ENCODE measurements around the gene REPS2. TPM values are rescaled to one million over a fixed set of nuclear protein-coding genes. Genes with fewer than 3 reads are reported as not detected.

The REPS2 gene
- total and polyA plus RNA-seq, 2 donors: 1.3 to 15.6 TPM

DNA sequence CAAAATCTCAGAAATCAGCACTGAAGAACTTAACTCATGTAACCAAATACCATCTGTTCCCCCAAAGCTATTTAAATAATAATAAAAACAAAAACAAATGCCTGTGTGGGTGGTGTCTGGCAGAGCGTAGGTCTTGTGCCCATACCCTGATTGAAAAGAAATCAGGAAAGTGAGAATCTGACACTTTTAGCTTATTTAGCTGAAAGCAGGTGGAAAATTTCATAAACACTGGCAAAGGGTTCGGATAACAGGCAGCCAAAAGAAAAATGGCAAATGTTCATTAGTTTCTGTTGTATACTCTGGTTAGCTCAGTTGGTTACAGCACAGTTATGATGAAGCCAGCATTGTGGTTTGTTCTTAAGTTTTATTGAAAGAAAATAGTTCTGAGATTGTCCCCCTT, 48.3 kb downstream of the REPS2 start:
- no peak for DNase-seq (ENCODE audit: extremely low spot score)
- Histone ChIP-seq H3K4me1 (ENCODE audit: insufficient read depth) (no peaks in the 10 kb centered on the region), H3K36me3 (ENCODE audit: insufficient read depth) (no peaks in the 10 kb centered on the region), H3K4me3 (ENCODE audit: low read depth, low read length) (no peak overlapping the region), H3K27ac (ENCODE audit: low read depth) (no peak overlapping the region)
- 86% methylated on average over 2 of the region's 2 CpGs for WGBS

DNA sequence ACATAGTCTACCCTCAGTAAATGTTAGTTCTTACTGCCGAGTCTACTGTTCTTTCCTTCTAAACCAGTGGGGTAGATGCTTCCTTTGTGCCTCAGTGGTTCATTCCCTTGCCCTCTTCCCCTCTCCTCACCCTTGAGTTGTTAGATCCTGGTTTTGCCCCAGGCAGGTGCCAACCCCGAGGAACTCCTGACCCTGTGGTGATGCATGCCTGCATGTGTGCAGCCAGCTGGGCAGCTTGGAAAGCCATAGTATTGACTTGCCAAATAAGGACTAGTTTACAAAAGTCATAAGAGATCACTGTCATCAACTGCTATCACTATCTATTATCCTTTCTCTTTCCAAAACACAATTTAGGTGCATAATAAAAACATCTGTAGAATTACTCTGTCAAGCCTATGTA, 50.9 kb downstream of the REPS2 start:
- Histone ChIP-seq H3K36me3 (ENCODE audit: insufficient read depth) (no peaks in the 10 kb centered on the region), H3K27ac (ENCODE audit: low read depth) (no peak overlapping the region), H3K4me3 (ENCODE audit: low read depth, low read length) (no peak overlapping the region), H3K4me1 (ENCODE audit: insufficient read depth) (no peaks in the 10 kb centered on the region)
- WGBS: 82% methylated on average over 2 of the region's 2 CpGs
- no peak for DNase-seq (ENCODE audit: extremely low spot score)

DNA sequence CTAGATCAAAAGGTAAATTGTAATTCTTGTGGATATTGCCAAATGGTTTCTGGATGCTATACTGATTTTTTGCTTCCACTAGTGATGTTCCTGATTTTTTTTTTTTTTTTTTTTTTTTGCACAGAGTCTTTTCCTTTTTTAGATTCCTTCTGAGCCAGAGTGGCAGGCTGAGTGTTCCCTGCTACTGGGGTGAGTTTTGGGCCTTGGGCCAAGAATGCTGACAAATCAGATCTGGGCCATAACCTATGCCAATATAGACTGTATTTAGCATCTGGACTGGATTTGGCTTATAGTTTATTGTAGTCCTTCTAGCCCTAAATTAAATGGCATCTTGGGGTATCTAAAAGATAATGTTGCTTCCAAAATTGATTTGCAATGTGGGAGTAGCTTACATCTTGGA, 52.8 kb downstream of the REPS2 start:
- Histone ChIP-seq H3K4me1 (ENCODE audit: insufficient read depth) (no peaks in the 10 kb centered on the region), H3K36me3 (ENCODE audit: insufficient read depth) (no peaks in the 10 kb centered on the region)
- no peak for DNase-seq (ENCODE audit: extremely low spot score)

DNA sequence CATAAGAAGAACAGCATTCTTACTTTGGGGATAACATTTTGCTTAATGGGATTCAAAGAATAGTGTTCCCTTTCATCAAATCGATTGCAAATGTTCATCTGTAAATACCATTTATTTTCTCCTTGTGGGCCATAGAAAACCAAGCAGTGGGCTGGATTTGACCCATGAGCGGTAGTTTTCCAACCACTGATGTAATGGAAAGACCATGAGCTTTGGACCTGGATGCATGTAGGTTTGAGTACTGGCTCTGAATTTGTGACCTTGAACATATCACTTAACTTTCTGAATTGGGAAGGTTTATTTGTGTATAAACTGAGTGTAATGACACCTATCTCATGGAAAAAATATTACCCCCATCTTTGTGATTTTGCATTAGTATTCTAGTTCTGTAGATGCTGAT, 54.3 kb downstream of the REPS2 start:
- 94% methylated on average over 2 of the region's 2 CpGs for WGBS
- no peaks in the 10 kb centered on the region for H3K4me1 ChIP-seq (ENCODE audit: insufficient read depth)
- no peak for DNase-seq (ENCODE audit: extremely low spot score)
- H3K27ac ChIP-seq (ENCODE audit: low read depth): no peak overlapping the region
- no peaks in the 10 kb centered on the region for H3K36me3 ChIP-seq (ENCODE audit: insufficient read depth)
- no peak overlapping the region for H3K4me3 ChIP-seq (ENCODE audit: low read depth, low read length)

More for the DNA sequence above, 52.8 kb downstream of the REPS2 start:
- Histone ChIP-seq H3K27ac (ENCODE audit: low read depth) (no peak overlapping the region), H3K4me3 (ENCODE audit: low read depth, low read length) (no peak overlapping the region)

DNA sequence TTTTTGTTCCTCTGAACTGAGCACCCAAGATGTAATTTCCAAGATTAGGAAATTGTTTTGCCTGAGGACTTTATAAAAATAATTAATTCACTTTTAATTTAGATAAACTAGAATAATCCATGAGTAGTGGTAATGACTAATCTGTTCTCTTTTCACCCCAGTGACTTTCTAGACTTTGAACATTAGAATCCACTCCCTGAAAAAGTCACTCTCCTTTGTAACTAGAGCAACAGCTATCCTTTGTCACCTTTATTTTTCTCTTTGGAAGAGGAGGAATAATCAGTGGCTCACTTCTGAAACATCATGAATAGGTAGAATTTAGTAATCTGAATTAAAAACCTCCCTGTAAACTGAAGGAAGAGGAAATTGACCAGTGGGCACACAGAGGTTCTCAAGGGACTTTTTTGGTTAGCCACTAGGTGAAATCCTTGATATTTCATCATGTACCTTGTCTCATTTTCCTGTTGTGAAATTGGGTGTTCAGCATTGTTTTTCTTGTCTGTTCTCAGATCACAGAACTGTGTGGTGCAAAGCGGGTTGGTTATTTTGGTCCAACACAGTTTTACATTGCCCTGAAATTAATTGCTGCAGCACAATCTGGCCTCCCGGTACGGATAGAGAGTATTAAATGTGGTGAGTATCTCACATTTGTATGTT, 59.4 kb downstream of the REPS2 start:
- no peak for DNase-seq (ENCODE audit: extremely low spot score)
- Histone ChIP-seq H3K36me3 (ENCODE audit: insufficient read depth) (no peaks in the 10 kb centered on the region), H3K27ac (ENCODE audit: low read depth) (no peak overlapping the region), H3K4me3 (ENCODE audit: low read depth, low read length) (no peak overlapping the region), H3K4me1 (ENCODE audit: insufficient read depth) (no peaks in the 10 kb centered on the region)
- 93% methylated on average over 3 of the region's 3 CpGs for WGBS

DNA sequence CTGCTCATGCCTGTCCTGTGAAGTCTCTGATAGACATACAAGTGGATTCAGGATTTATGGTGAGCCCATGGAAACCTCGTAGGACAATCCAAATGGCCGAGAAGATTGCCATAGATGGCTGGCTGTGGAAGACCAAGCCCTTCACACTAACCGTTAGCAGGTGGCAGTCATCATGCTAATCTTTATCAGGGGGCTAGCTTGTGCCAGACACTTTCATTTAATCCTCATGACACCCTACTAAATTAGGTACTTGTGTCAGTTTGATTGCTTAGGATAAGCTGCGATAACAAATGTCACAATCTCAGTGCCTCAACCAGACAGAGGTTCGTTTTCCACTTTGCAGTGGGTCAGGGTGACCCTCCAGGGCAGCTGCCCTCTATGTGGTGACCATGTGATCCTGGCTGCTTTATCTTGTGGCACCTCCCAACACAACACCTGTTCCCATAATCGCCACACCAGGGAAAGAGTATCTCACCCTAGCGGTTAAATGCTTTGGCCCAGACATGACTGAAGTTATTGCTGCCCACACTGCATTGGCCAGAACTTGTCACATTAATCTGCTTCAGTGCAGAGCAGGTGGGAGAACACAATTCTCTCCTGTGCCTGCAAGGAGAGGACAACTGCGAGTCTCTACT, 60.8 kb downstream of the REPS2 start:
- Histone ChIP-seq H3K36me3 (ENCODE audit: insufficient read depth) (no peaks in the 10 kb centered on the region), H3K4me3 (ENCODE audit: low read depth, low read length) (no peak overlapping the region), H3K27ac (ENCODE audit: low read depth) (no peak overlapping the region), H3K4me1 (ENCODE audit: insufficient read depth) (no peaks in the 10 kb centered on the region)
- 82% methylated on average over 8 of the region's 8 CpGs for WGBS
- no peak for DNase-seq (ENCODE audit: extremely low spot score)

DNA sequence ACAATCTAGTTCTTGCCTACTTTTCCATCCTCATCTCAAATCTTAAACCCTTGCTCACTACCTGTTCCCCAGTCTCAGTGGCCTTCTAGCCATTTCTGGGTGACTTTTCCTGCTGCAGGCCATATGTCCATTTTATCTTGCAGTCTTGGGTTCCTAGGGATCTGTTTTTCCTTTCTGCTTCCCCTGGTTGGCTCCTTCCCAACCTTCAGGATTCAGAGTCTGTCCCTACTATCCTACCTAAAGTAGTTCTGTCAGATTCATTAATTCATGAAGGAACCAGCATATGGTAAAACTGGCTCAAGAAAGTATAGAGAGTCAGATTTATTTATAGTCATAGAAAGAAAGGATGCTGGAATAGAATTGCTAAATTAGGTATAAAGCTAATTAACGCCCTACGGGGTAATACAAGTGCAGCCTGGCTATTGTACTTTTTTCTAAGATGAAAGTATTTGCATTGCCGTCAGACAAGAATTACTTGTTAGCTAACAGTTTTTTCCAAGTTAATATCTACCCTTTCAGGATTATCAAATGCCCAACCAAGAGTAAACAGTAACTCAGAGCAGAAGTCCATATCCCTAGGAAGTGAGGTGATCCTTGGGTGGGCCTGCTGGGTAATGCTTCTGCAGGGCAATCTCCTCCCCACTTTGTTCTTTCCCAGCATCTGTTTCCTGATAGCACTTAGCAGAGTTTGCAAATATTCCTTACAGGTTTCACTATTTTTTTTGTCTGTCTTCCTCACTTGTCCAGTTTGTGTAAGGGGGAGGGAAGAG, 63.6 kb downstream of the REPS2 start:
- Histone ChIP-seq H3K36me3 (ENCODE audit: insufficient read depth) (no peaks in the 10 kb centered on the region), H3K4me1 (ENCODE audit: insufficient read depth) (no peaks in the 10 kb centered on the region), H3K4me3 (ENCODE audit: low read depth, low read length) (no peak overlapping the region), H3K27ac (ENCODE audit: low read depth) (no peak overlapping the region)
- DNase-seq (ENCODE audit: extremely low spot score): no peak
- 81% methylated on average over 3 of the region's 3 CpGs for WGBS

DNA sequence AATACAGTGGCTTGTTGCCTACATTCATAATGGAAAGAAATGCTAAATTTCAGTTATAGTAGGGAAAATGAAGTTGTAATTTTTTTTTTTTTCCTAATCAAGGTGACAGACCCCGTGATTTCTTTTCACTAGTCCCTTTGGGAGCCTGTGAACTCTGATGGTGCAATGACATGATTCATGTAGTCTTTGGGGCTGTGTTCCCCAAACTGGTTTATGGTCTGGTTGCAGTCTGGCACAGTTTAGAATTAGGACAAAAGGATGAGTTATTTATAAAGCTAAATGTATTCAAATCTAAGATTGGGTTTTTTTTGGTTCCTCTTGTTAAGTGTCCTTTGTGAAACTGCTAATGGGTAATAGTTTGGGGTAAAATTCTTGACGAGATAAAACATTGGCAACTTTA, 66.0 kb downstream of the REPS2 start:
- no peaks in the 10 kb centered on the region for H3K36me3 ChIP-seq (ENCODE audit: insufficient read depth)
- 85% methylated on average over 2 of the region's 2 CpGs for WGBS
- DNase-seq (ENCODE audit: extremely low spot score): no peak
- H3K4me1 ChIP-seq (ENCODE audit: insufficient read depth): no peaks in the 10 kb centered on the region
- no peak overlapping the region for H3K27ac ChIP-seq (ENCODE audit: low read depth)
- no peak overlapping the region for H3K4me3 ChIP-seq (ENCODE audit: low read depth, low read length)

DNA sequence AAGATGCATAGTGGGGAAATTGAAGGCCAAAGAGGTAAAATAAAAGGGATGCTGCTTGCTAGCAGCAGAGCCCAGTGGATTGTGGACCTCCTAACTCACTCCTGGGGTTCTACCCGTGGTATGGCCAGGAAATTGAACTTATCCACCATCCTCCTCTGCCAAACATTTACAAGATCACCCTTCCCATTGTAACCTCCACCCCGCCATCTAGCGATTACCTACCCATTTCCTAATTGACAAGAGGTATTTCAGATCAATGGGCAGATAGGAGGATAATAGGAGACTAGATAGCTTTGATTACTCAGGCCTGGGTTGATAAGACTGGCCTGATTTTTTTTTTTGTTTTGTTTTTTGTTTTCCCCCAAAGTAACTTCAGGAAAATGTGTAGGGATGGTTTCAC, 67.8 kb downstream of the REPS2 start:
- no peak for DNase-seq (ENCODE audit: extremely low spot score)
- H3K27ac ChIP-seq (ENCODE audit: low read depth): no peak overlapping the region
- no peak overlapping the region for H3K4me3 ChIP-seq (ENCODE audit: low read depth, low read length)
- H3K36me3 ChIP-seq (ENCODE audit: insufficient read depth): no peaks in the 10 kb centered on the region
- WGBS: 80% methylated on average over 3 of the region's 3 CpGs
- no peaks in the 10 kb centered on the region for H3K4me1 ChIP-seq (ENCODE audit: insufficient read depth)

DNA sequence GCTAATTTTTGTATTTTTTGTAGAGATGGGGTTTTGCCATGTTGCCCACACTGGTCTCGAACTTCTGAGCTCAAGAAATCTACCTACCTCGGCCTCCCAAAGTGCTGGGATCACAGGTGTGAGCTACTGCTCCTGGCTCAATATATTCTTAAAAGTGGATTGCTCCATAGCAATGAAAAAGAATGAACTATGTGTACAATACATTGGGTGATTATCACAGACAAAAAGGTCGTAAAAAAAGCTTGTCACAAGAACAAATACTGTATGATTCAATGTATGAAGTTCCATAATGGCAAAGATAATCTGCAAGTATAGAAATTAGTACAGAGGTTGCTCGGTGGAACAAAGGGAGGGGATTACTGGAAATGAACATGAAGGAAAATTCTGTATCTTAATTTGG, 70.7 kb downstream of the REPS2 start:
- WGBS: 92% methylated on average over 4 of the region's 4 CpGs
- no peak overlapping the region for H3K27ac ChIP-seq (ENCODE audit: low read depth)
- H3K4me1 ChIP-seq (ENCODE audit: insufficient read depth): no peaks in the 10 kb centered on the region
- H3K36me3 ChIP-seq (ENCODE audit: insufficient read depth): no peaks in the 10 kb centered on the region
- no peak for DNase-seq (ENCODE audit: extremely low spot score)
- H3K4me3 ChIP-seq (ENCODE audit: low read depth, low read length): no peak overlapping the region

DNA sequence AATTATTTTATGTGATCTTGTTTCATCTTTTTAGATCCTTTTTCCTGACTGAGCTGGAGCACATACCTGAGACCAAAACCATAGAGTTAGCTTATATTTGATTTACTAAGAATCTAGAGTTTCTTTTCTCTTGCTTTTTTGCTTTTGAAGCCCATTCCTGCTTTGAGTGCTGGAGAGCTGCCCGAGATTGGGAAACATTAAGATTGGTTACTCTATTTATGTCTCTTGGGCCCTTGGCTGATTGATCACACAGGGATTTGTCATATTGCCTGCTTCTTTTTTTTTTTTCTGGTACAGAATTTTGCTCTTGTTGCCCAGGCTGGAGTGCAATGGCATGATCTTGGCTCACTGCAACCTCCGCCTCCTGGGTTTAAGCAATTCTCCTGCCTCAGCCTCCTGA, 73.9 kb downstream of the REPS2 start:
- no peak for DNase-seq (ENCODE audit: extremely low spot score)
- WGBS: 89% methylated on average over 2 of the region's 2 CpGs
- no peaks in the 10 kb centered on the region for H3K4me1 ChIP-seq (ENCODE audit: insufficient read depth)
- H3K27ac ChIP-seq (ENCODE audit: low read depth): no peak overlapping the region
- no peak overlapping the region for H3K4me3 ChIP-seq (ENCODE audit: low read depth, low read length)
- H3K36me3 ChIP-seq (ENCODE audit: insufficient read depth): no peaks in the 10 kb centered on the region

DNA sequence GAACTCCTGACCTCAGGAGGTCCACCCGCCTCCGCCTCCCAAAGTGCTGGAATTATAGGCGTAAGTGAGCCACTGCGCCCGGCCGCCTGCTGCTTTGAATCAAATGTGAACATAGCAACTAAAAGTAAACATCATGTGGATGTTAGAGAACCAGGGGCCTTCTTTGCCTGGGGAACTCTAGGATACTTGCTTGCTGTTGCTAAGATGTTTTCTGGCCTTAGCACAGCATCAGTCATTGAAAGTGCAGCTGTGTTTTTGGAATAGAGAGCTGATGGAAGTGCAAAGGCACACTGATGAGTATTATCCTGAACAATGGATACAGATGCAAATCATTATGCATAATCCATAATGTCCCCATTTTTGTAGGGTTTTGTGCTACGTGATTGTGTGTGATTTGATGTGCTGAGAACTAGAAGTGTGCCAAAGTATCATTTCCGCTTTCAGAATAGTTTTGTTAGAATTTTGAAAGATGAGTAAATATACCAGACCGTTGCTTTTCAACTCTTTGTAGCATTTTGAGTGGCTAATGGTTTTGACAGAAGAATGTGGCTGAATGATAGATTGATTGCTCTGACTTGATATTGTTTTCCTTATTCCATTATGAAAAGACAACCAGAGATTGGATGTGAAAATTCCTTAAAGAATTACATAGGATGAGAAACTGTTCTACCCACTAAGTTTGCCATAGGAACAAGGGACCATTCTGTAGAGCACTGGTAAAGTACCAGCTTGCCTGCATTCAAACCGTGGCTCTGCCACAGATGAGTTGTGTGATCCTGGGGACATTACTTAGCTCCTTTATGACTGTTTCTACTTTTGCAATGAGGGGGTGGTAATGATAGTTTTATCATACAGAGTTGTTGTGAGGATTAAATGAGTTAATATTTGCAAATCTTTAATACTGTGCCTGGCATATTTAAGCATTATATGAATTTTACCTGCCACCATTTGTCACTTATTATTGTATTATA, 74.7 kb downstream of the REPS2 start:
- no peak overlapping the region for H3K4me3 ChIP-seq (ENCODE audit: low read depth, low read length)
- H3K36me3 ChIP-seq (ENCODE audit: insufficient read depth): no peaks in the 10 kb centered on the region
- H3K4me1 ChIP-seq (ENCODE audit: insufficient read depth): no peaks in the 10 kb centered on the region
- no peak for DNase-seq (ENCODE audit: extremely low spot score)
- H3K27ac ChIP-seq (ENCODE audit: low read depth): no peak overlapping the region
- 71% methylated on average over 10 of the region's 10 CpGs for WGBS

DNA sequence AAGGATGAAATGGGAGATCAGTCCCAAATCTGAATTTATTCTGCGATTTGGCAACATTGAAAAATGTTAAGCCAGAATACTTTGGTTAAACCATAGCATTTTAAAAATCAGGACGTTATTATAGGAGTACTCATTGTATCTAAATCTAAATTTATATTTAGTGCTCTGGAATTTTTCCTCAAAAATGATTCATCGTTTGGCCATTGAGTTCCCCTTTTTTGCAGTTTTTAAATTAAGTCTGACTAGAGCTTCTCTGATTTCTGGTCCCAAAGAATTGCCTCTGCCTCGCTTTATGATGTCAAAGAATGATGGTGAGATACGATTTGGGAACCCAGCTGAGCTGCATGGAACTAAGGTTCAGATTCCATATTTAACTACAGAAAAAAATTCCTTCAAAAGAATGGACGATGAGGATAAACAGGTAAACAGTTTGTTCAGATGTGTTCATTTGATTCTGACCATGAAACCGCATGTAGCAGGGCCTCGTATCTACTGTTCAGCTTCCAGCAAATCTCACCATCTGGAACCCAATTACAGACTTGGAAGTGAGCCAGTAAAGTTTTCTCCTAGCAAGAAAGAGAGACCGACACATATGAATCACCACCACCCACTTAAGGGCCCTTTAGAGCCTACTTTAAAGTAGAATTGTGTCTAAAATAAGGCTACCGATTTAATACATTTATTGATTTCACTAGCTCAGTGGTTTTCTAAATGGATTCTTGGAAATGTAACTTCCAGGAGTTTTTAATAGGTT, 75.6 kb downstream of the REPS2 start:
- 57% methylated on average over 10 of the region's 10 CpGs for WGBS
- Histone ChIP-seq H3K36me3 (ENCODE audit: insufficient read depth) (no peaks in the 10 kb centered on the region), H3K27ac (ENCODE audit: low read depth) (no peak overlapping the region), H3K4me3 (ENCODE audit: low read depth, low read length) (no peak overlapping the region), H3K4me1 (ENCODE audit: insufficient read depth) (no peaks in the 10 kb centered on the region)
- DNase-seq (ENCODE audit: extremely low spot score): no peak
